Lung (tissue), 12 donors: ENCODE measurements around the gene ST3GAL5. TPM values are rescaled to one million over a fixed set of nuclear protein-coding genes. Genes with fewer than 3 reads are reported as not detected.

Source experiments
- ATAC-seq: fragments of 200-7000 bp; cut with Tn5 transposase; one replicate; pipeline ENCODE4 v1.9.1; 2020; ENCODE audit warnings: moderate number of reproducible peaks; ENCODE audit not compliant: insufficient read depth, low FRiP score
- DNase-seq, 3 donors: peaks; one replicate each; pipeline ENCODE4 v3.0.0-alpha.2; 2013 to 2017
- H3K27ac ChIP-seq, 2 donors: one replicate each; pipeline ENCODE4 v1.5.1; 2013; ENCODE audit warnings: mild to moderate bottlenecking in 2 of 2, moderate library complexity in 2 of 2, control low read depth in 1 of 2, inconsistent platforms in 1 of 2, low read depth in 1 of 2, low read length in 1 of 2
- H3K27me3 ChIP-seq, 3 donors: one replicate each; pipeline ENCODE4 v1.5.1; 2013; ENCODE audit warnings: low read length in 2 of 3; ENCODE audit not compliant: control insufficient read depth in 3 of 3, insufficient read depth in 3 of 3
- H3K36me3 ChIP-seq, 4 donors: one replicate each; pipeline ENCODE4 v1.5.1; 2013; ENCODE audit warnings: low read length in 4 of 4, mild to moderate bottlenecking in 1 of 4, moderate library complexity in 1 of 4; ENCODE audit not compliant: control insufficient read depth in 4 of 4, insufficient read depth in 4 of 4
- H3K4me1 ChIP-seq, 5 donors: one replicate each; pipeline ENCODE4 v1.5.1; 2013; ENCODE audit warnings: low read length in 5 of 5, mild to moderate bottlenecking in 2 of 5, moderate library complexity in 1 of 5; ENCODE audit not compliant: control insufficient read depth in 5 of 5, insufficient read depth in 5 of 5
- H3K4me3 ChIP-seq: one replicate; pipeline ENCODE4 v1.5.1; 2013; ENCODE audit warnings: mild to moderate bottlenecking, control low read depth, moderate library complexity
- H3K9ac ChIP-seq, 2 donors: one replicate each; pipeline ENCODE4 v1.5.1; 2013; ENCODE audit warnings: low read length in 2 of 2, control low read depth in 1 of 2; ENCODE audit not compliant: insufficient read depth in 1 of 2
- H3K9me3 ChIP-seq, 4 donors: one replicate each; pipeline ENCODE4 v1.5.1; 2013; ENCODE audit warnings: low read length in 3 of 4, mild to moderate bottlenecking in 1 of 4, moderate library complexity in 1 of 4; ENCODE audit not compliant: control insufficient read depth in 4 of 4, insufficient read depth in 3 of 4
- CTCF ChIP-seq: IDR thresholded peaks from 2 replicates; pipeline ENCODE4 v1.5.1; 2012; ENCODE audit warnings: mild to moderate bottlenecking; ENCODE audit errors: control extremely low read depth, extremely low read depth
- WGBS, 2 donors: extraction: QIAGEN DNeasy Blood & Tissue Kit; methylation state at CpG; one replicate each; pipeline ENCODE4 v1.1.7; 2013; 5-methylcytosine and 5-hydroxymethylcytosine counted together
- polyA plus RNA-seq, 2 donors: library from polyadenylated mRNA; stranded (reverse); fragments of 200-250 nt; gene quantifications; one replicate each; pipeline ENCODE4 v1.2.1, GENCODE V29; 2013
- total RNA-seq, 2 donors: library from RNA; depleted of rRNA in 1 of 2; stranded (reverse); fragments of >200 nt in 1 of 2; gene quantifications; one replicate each; pipeline ENCODE4 v1.2.1, GENCODE V29; 2014 to 2021
- donor health status: control.
- donor health status: control.
- donor health status: Bipolar disorder and iron deficiency.
- donor health status: healthy.
- donor health status: DM: yes; HTN: yes; CAD: no.

Gene ST3GAL5
- total and polyA plus RNA-seq, 4 donors, result 31.1 to 149 (median 64.4) TPM

GRCh38 chr2:85936421-85937068 is 47.8 kb upstream of the ST3GAL5 start:
- Histone ChIP-seq H3K9me3 (no peaks in the 10 kb centered on the region), H3K9ac (no peak overlapping the region), H3K27me3 (no peaks in the 10 kb centered on the region), H3K27ac (peak overlapping the region in 1 of 2 donors; percentile 21), H3K4me1 (no peaks in the 10 kb centered on the region), H3K36me3 (no peaks in the 10 kb centered on the region), H3K4me3 (no peak overlapping the region)
- ATAC-seq (no peak), DNase-seq (no peak)
- WGBS, 2 donors, result 81 to 82% methylated on average over 20 to 22 of the region's 22 CpGs
- TF ChIP-seq CTCF, result no peak

- TF ChIP-seq CTCF, result no peak
- no peaks in the 10 kb centered on the region for H3K9me3 ChIP-seq
- H3K4me3 ChIP-seq, result no peak overlapping the region
- 85% methylated on average over 3 of the region's 3 CpGs for WGBS, 2 donors
- no peaks in the 10 kb centered on the region for H3K27me3 ChIP-seq
- DNase-seq (no peak), ATAC-seq (no peak)
- no peak overlapping the region for H3K9ac ChIP-seq
- H3K36me3 ChIP-seq, result no peaks in the 10 kb centered on the region
- H3K27ac ChIP-seq, result peak overlapping the region in 1 of 2 donors; percentile 12
- no peaks in the 10 kb centered on the region for H3K4me1 ChIP-seq
These were observed 47.0 kb upstream of the ST3GAL5 start for GRCh38 chr2:85935746-85936208.

- H3K9me3 ChIP-seq, result no peaks in the 10 kb centered on the region
- no peaks in the 10 kb centered on the region for H3K36me3 ChIP-seq
- WGBS, 2 donors, result 87 to 88% methylated on average over 6 of the region's 6 CpGs
- ATAC-seq, result no peak
- H3K27ac ChIP-seq, result no peak overlapping the region
- DNase-seq, result no peak
- no peak overlapping the region for H3K9ac ChIP-seq
- H3K27me3 ChIP-seq, result no peaks in the 10 kb centered on the region
- H3K4me1 ChIP-seq, result no peaks in the 10 kb centered on the region
- no peak for TF ChIP-seq CTCF
- H3K4me3 ChIP-seq, result no peak overlapping the region
These were observed 46.5 kb upstream of the ST3GAL5 start for GRCh38 chr2:85935170-85935745.
